K562 (cell line): ENCODE data around the gene SARS1. TPM values are rescaled to one million over a fixed set of nuclear protein-coding genes. Genes with fewer than 3 reads are reported as not detected.

Source experiments
- BCOR ChIP-seq: fragments of 450-650 bp; IDR thresholded peaks from 2 replicates; pipeline ENCODE4 v1.6.1; 2016
- CBFB ChIP-seq: sonication (generic); formaldehyde crosslinking; IDR thresholded peaks from 2 replicates; pipeline ENCODE4 v1.4.0; 2020; ENCODE audit warnings: mild to moderate bottlenecking, missing genetic modification reagents
- HLTF ChIP-seq: fragments of 450-650 bp; IDR thresholded peaks from 2 replicates; pipeline ENCODE4 v1.6.1; 2016
- HOXB6 ChIP-seq: fragments of 250-450 bp; sonication (Bioruptor Pico); IDR thresholded peaks from 2 replicates; pipeline ENCODE4 v1.5.1; 2022; ENCODE audit warnings: mild to moderate bottlenecking, borderline replicate concordance
- MGA ChIP-seq: fragments of 450-650 bp; IDR thresholded peaks from 2 replicates; pipeline ENCODE4 v1.6.1; 2016; ENCODE audit warnings: mild to moderate bottlenecking, moderate library complexity
- PHB ChIP-seq: fragments of 250-450 bp; sonication (Bioruptor Pico); IDR thresholded peaks from 2 replicates; pipeline ENCODE4 v1.5.0; 2021
- PML ChIP-seq: IDR thresholded peaks from 2 replicates; pipeline ENCODE4 v1.6.1; 2012; ENCODE audit warnings: low read length, inconsistent platforms
- SREBF1 ChIP-seq: fragments of 150-350 bp; IDR thresholded peaks from 2 replicates; pipeline ENCODE4 v1.6.1; 2014; ENCODE audit warnings: antibody characterized with exemption, low read depth, low read length, borderline replicate concordance
- ZNF165 ChIP-seq: fragments of 250-450 bp; sonication (Bioruptor Pico); IDR thresholded peaks from 2 replicates; pipeline ENCODE4 v1.4.0; 2020; ENCODE audit warnings: borderline replicate concordance
- ZNF232 ChIP-seq: sonication (generic); formaldehyde crosslinking; IDR thresholded peaks from 2 replicates; pipeline ENCODE4 v1.8.0; 2022; ENCODE audit warnings: mild to moderate bottlenecking, missing genetic modification reagents
- ZNF3 ChIP-seq: fragments of 250-450 bp; sonication (Bioruptor Pico); IDR thresholded peaks from 2 replicates; pipeline ENCODE4 v1.5.0; 2021; ENCODE audit warnings: mild to moderate bottlenecking, moderate library complexity
- ZNF398 ChIP-seq: fragments of 250-450 bp; sonication (Bioruptor Pico); IDR thresholded peaks from 2 replicates; pipeline ENCODE4 v1.8.0; 2021; ENCODE audit warnings: moderate library complexity, mild to moderate bottlenecking, inconsistent platforms
- ZNF57 ChIP-seq: fragments of 450-650 bp; formaldehyde crosslinking; IDR thresholded peaks from 2 replicates; pipeline ENCODE4 v1.4.0; 2020; ENCODE audit warnings: mild to moderate bottlenecking, moderate library complexity
- polyA plus RNA-seq, 8 experiments: library from polyadenylated mRNA; depleted of rRNA in 4 of 8; stranded (reverse) in 5 of 8; unstranded in 3 of 8; fragments of >200 nt; fragmentation: Nextera tagmentation in 2 of 8; fragmentation: Illumina TruSeq in 1 of 8; extraction: Ambion mirVana in 2 of 8; extraction: Trizol in 1 of 8; gene quantifications; 2 replicates each; pipeline versions ENCODE4 v1.2.1 to v1.2.3, GENCODE V29; 2011 to 2014; ENCODE audit warnings: inconsistent platforms in 1 of 8, missing spikeins in 1 of 8
- total RNA-seq, 7 experiments: library from RNA; depleted of rRNA in 6 of 7; stranded (reverse); fragments of >200 nt in 6 of 7; fragmentation: Illumina TruSeq in 2 of 7; extraction: Trizol in 2 of 7; gene quantifications; 2 replicates each; pipeline versions ENCODE4 v1.2.1 to v1.2.3, GENCODE V29; 2011 to 2021; ENCODE audit warnings: low replicate concordance in 1 of 7
- TF ChIP-seq, protein P1 (sequence below): fragments of 450-650 bp; formaldehyde crosslinking; conservative IDR thresholded peaks from 2 replicates; pipeline ENCODE4 v1.4.0; 2022; ENCODE audit warnings: mild to moderate bottlenecking, missing genetic modification characterization

SARS1 gene
- total and polyA plus RNA-seq, 9 of the 15 experiments (the other 6 are each of a cell fraction or from before 2014, with no cell fraction given): 221 to 623 (median 254) TPM

DNA sequence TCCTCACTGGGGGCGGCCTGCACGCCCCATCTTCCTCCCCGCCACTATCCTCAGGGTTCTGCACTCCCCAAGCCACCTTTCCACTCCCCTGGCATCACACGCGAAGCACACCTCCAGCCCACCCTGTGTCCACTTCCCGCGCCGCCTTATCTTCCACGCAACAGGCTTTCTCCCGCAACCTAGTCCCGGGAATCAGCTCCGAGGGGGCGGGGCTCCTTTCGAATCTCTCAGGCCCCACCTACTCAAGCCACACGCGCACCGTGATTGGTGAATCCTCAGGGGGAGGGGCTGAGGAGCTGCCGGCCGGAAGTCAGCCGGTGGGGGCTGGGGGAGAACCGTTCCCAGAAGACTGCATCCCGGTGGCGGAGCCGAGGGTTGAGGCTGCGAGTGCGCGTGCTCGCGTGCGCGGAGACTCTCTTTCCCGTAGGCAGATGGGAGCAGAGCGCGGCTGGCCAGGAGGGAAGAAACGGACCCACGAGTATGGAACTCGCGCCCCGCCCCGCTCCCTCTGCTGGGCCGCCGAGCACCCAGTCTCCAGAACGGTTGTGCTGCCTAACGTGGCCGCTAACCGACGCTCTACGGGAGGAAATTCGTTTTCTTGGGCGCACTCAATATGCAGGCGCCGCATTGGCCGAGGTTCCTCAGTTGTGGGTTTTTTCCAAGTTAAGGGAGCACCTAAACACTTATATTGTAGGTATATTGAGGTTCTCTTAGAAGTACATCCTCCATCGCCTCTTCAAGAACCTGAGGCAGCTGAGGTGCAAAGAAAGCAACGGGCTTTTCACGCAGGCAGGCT, 69.4 kb downstream of the SARS1 start, which contains the start of gene PSRC1 (continued):
- TF ChIP-seq MGA (peak; percentile 81), SREBF1 (no peak), ZNF165 (CRISPR knock-in tag) (no peak; the same call in 1 of the 2 replicates), ZNF3 (CRISPR knock-in tag) (no peak), ZNF57 (no peak), ZNF398 (no peak), HLTF (peak; percentile 95), CBFB (CRISPR knock-in tag) (0 out of 2 replicates have a peak, but pooled peaks have one; percentile 67), PHB (no peak), BCOR (peak; percentile 32; the same call in 1 of the 2 replicates), ZNF232 (CRISPR knock-in tag) (no peak), PML (0 out of 2 replicates have a peak, but pooled peaks have one; percentile 62), HOXB6 (no peak)
- TF ChIP-seq, protein P1, sequence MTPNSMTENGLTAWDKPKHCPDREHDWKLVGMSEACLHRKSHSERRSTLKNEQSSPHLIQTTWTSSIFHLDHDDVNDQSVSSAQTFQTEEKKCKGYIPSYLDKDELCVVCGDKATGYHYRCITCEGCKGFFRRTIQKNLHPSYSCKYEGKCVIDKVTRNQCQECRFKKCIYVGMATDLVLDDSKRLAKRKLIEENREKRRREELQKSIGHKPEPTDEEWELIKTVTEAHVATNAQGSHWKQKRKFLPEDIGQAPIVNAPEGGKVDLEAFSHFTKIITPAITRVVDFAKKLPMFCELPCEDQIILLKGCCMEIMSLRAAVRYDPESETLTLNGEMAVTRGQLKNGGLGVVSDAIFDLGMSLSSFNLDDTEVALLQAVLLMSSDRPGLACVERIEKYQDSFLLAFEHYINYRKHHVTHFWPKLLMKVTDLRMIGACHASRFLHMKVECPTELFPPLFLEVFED (CRISPR knock-in tag): 0 out of 2 replicates have a peak, but pooled peaks have one; percentile 15
